Measurements from ENCODE around the gene ENO2.

DNA sequence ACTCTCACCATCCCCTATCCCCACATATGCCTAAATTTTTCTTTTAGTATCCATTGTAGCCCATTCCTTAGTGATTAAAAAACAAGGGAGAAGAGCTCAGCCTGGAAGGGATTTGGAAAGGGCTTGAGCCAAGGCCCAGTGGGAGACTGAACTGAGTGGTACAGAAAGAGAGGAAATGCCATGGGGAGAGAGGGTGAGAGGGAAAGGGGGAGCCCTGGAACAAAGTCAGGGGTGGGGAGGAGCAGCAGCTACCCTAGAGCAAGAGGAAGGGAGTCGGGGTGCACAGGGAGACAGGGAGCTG is 10.8 kb downstream of the ENO2 start:
- TF ChIP-seq, protein P1, sequence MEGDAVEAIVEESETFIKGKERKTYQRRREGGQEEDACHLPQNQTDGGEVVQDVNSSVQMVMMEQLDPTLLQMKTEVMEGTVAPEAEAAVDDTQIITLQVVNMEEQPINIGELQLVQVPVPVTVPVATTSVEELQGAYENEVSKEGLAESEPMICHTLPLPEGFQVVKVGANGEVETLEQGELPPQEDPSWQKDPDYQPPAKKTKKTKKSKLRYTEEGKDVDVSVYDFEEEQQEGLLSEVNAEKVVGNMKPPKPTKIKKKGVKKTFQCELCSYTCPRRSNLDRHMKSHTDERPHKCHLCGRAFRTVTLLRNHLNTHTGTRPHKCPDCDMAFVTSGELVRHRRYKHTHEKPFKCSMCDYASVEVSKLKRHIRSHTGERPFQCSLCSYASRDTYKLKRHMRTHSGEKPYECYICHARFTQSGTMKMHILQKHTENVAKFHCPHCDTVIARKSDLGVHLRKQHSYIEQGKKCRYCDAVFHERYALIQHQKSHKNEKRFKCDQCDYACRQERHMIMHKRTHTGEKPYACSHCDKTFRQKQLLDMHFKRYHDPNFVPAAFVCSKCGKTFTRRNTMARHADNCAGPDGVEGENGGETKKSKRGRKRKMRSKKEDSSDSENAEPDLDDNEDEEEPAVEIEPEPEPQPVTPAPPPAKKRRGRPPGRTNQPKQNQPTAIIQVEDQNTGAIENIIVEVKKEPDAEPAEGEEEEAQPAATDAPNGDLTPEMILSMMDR (conservative IDR thresholded peaks at IDR 0.05; ENCODE audit: low read depth, low read length): no peak
- TF ChIP-seq EZH2 (IDR thresholded peaks at IDR 0.05; ENCODE audit: borderline replicate concordance, low read depth, low read length, poor library complexity, severe bottlenecking): no peak

Data from A673 (cell line).